Loucy (cell line): ENCODE data around the gene SV2B.

Experiments used
- H2AFZ ChIP-seq: fragments of 200-600 bp; sonication (generic); 2 replicates; pipeline ENCODE4 v1.6.0; 2016; ENCODE audit warnings: antibody characterized with exemption, mild to moderate bottlenecking, low read length, moderate library complexity
- H3F3A ChIP-seq: fragments of 200-600 bp; 2 replicates; pipeline ENCODE4 v1.6.0; 2016; ENCODE audit warnings: antibody characterized with exemption, low read depth, mild to moderate bottlenecking
- H3K27me3 ChIP-seq: fragments of 200-600 bp; sonication (generic); 2 replicates; pipeline ENCODE4 v1.6.1; 2014; ENCODE audit warnings: low read length, mild to moderate bottlenecking; ENCODE audit not compliant: insufficient read depth, poor library complexity, severe bottlenecking
- H3K36me3 ChIP-seq: fragments of 200-600 bp; sonication (generic); 2 replicates; pipeline ENCODE4 v1.6.1; 2016; ENCODE audit warnings: low read length; ENCODE audit not compliant: insufficient read depth
- H3K4me1 ChIP-seq: fragments of 200-600 bp; sonication (generic); 2 replicates; pipeline ENCODE4 v1.5.1; 2014; ENCODE audit warnings: low read length, mild to moderate bottlenecking; ENCODE audit not compliant: insufficient read depth, poor library complexity, severe bottlenecking
- H3K4me2 ChIP-seq: fragments of 200-600 bp; sonication (generic); 2 replicates; pipeline ENCODE4 v1.6.0; 2014; ENCODE audit warnings: antibody characterized with exemption, low read length, low read depth, mild to moderate bottlenecking; ENCODE audit not compliant: poor library complexity, severe bottlenecking
- H3K4me3 ChIP-seq: fragments of 200-600 bp; sonication (generic); 2 replicates; pipeline ENCODE4 v1.5.1; 2014; ENCODE audit warnings: low read length, mild to moderate bottlenecking, mixed read lengths; ENCODE audit not compliant: poor library complexity, severe bottlenecking
- H3K79me2 ChIP-seq: fragments of 200-600 bp; sonication (generic); 2 replicates; pipeline ENCODE4 v1.6.1; 2014; ENCODE audit warnings: low read length; ENCODE audit not compliant: insufficient read depth
- H3K9ac ChIP-seq: fragments of 200-600 bp; sonication (generic); 2 replicates; pipeline ENCODE4 v1.6.0; 2014; ENCODE audit warnings: mild to moderate bottlenecking, low read depth, low read length, moderate library complexity; ENCODE audit not compliant: poor library complexity, severe bottlenecking
- H3K9me2 ChIP-seq: fragments of 200-600 bp; sonication (generic); replicated peaks from 2 replicates; pipeline ENCODE4 v1.6.1; 2016; ENCODE audit warnings: low read depth, low read length, mixed read lengths
- H3K9me3 ChIP-seq: fragments of 200-600 bp; sonication (generic); 2 replicates; pipeline ENCODE4 v1.6.1; 2014; ENCODE audit warnings: mild to moderate bottlenecking, antibody characterized with exemption, low read length, low read depth; ENCODE audit not compliant: insufficient read depth
- H4K20me1 ChIP-seq: fragments of 200-600 bp; sonication (generic); 2 replicates; pipeline ENCODE4 v1.6.0; 2014; ENCODE audit warnings: antibody characterized with exemption, low read length, mild to moderate bottlenecking; ENCODE audit not compliant: insufficient read depth, poor library complexity, severe bottlenecking
- CTCF ChIP-seq: fragments of 200-600 bp; sonication (generic); conservative IDR thresholded peaks from 2 replicates; pipeline ENCODE4 v1.5.1; 2014; ENCODE audit warnings: mild to moderate bottlenecking, antibody characterized with exemption, low read length
- EZH2phosphoT487 ChIP-seq: fragments of 200-600 bp; IDR thresholded peaks from 2 replicates; pipeline ENCODE4 v1.6.1; 2018; ENCODE audit warnings: antibody characterized with exemption, mild to moderate bottlenecking, moderate library complexity, borderline replicate concordance

The SV2B gene

GRCh38 chr15:91165850-91166249, 65.8 kb downstream of the SV2B start:
- no peaks in the 10 kb centered on the region for H3K27me3 ChIP-seq
- H3K4me2 ChIP-seq, result no peak overlapping the region
- no peaks in the 10 kb centered on the region for H3K9me2 ChIP-seq
- TF ChIP-seq EZH2phosphoT487, result no peak
- no peak for TF ChIP-seq CTCF
- H3K79me2 ChIP-seq, result no peaks in the 10 kb centered on the region
- peaks cover 16% of the 10 kb centered on the region; the same call in 1 of the 2 replicates for H3K9me3 ChIP-seq
- no peaks in the 10 kb centered on the region for H3F3A ChIP-seq
- no peaks in the 10 kb centered on the region for H3K4me1 ChIP-seq
- no peak overlapping the region for H3K9ac ChIP-seq
- H3K4me3 ChIP-seq, result no peak overlapping the region
- H3K36me3 ChIP-seq, result no peaks in the 10 kb centered on the region
- H2AFZ ChIP-seq, result no peak overlapping the region
- no peaks in the 10 kb centered on the region for H4K20me1 ChIP-seq

- TF ChIP-seq CTCF (no peak), EZH2phosphoT487 (no peak)
- Histone ChIP-seq H3F3A (no peaks in the 10 kb centered on the region), H3K27me3 (no peaks in the 10 kb centered on the region), H3K9me3 (peaks cover 16% of the 10 kb centered on the region; the same call in 1 of the 2 replicates), H3K9me2 (no peaks in the 10 kb centered on the region), H3K36me3 (no peaks in the 10 kb centered on the region), H3K9ac (no peak overlapping the region), H3K4me2 (no peak overlapping the region), H2AFZ (no peak overlapping the region), H3K79me2 (no peaks in the 10 kb centered on the region), H3K4me1 (no peaks in the 10 kb centered on the region), H4K20me1 (no peaks in the 10 kb centered on the region), H3K4me3 (no peak overlapping the region)
These were observed 68.4 kb downstream of the SV2B start for GRCh38 chr15:91168457-91168856.

GRCh38 chr15:91171334-91171733, 71.3 kb downstream of the SV2B start:
- Histone ChIP-seq H3K27me3 (no peaks in the 10 kb centered on the region), H3K4me2 (no peak overlapping the region), H3K36me3 (no peaks in the 10 kb centered on the region), H3K79me2 (no peaks in the 10 kb centered on the region), H2AFZ (no peak overlapping the region), H3K9ac (no peak overlapping the region), H3K4me1 (no peaks in the 10 kb centered on the region), H3K4me3 (no peak overlapping the region), H3F3A (no peaks in the 10 kb centered on the region), H3K9me2 (no peaks in the 10 kb centered on the region), H4K20me1 (no peaks in the 10 kb centered on the region), H3K9me3 (peaks cover 11% of the 10 kb centered on the region; the same call in 1 of the 2 replicates)
- TF ChIP-seq CTCF (no peak), EZH2phosphoT487 (no peak)
